Gastroesophageal sphincter (tissue), 4 donors: Measurements from ENCODE around the gene SIX5. TPM values are rescaled to one million over a fixed set of nuclear protein-coding genes. Genes with fewer than 3 reads are reported as not detected.

Experiments used
- ATAC-seq: fragments of 150-250 bp; one replicate; pipeline ENCODE4 v1.9.1; 2016; ENCODE audit warnings: mild to moderate bottlenecking, moderate library complexity
- H3K27ac ChIP-seq, 4 donors: fragments of 200-600 bp; sonication (generic) in 3 of 4; 1 replicate in 3 of 4; 2 replicates in 1 of 4; pipeline ENCODE4 v1.5.1; 2016 to 2019
- H3K27me3 ChIP-seq: fragments of 200-600 bp; sonication (generic); one replicate; pipeline ENCODE4 v1.5.1; 2019
- H3K36me3 ChIP-seq, 2 donors: fragments of 200-600 bp; sonication (generic); one replicate each; pipeline ENCODE4 v1.5.1; 2019; ENCODE audit warnings: control low read depth in 1 of 2
- H3K4me1 ChIP-seq, 3 donors: fragments of 200-600 bp; sonication (generic); 1 replicate in 2 of 3; 2 replicates in 1 of 3; pipeline ENCODE4 v1.5.1; 2016 to 2019; ENCODE audit warnings: control low read depth in 2 of 3
- H3K4me3 ChIP-seq, 2 donors: fragments of 200-600 bp; sonication (generic); one replicate each; pipeline ENCODE4 v1.5.1; 2019; ENCODE audit warnings: mild to moderate bottlenecking in 1 of 2, moderate library complexity in 1 of 2
- H3K9me3 ChIP-seq, 3 donors: fragments of 200-600 bp; sonication (generic); one replicate each; pipeline ENCODE4 v1.5.1; 2017 to 2019; ENCODE audit warnings: control low read depth in 2 of 3
- CTCF ChIP-seq, 4 experiments: fragments of 200-600 bp in 2 of 4; fragments of 450-650 bp in 2 of 4; sonication (generic) in 1 of 4; IDR thresholded peaks; one replicate each; pipeline ENCODE4 v1.5.1; 2017 to 2019; ENCODE audit warnings: antibody characterized with exemption in 4 of 4, mild to moderate bottlenecking in 2 of 4, moderate library complexity in 2 of 4
- EP300 ChIP-seq: sonication (generic); formaldehyde crosslinking; IDR thresholded peaks from one replicate; pipeline ENCODE4 v1.6.1; 2017; ENCODE audit warnings: antibody characterized with exemption, mild to moderate bottlenecking
- POLR2A ChIP-seq, 2 donors: fragments of 450-650 bp; IDR thresholded peaks; one replicate each; pipeline ENCODE4 v1.6.1; 2017; ENCODE audit warnings: antibody characterized with exemption in 2 of 2, mild to moderate bottlenecking in 2 of 2, moderate library complexity in 1 of 2
- POLR2AphosphoS5 ChIP-seq: sonication (generic); formaldehyde crosslinking; IDR thresholded peaks from one replicate; pipeline ENCODE4 v1.6.1; 2017; ENCODE audit warnings: antibody characterized with exemption
- WGBS, 2 donors: methylation state at CpG; one replicate each; pipeline ENCODE4 v1.1.5; 2018; ENCODE audit warnings: low coverage in 1 of 2; 5-methylcytosine and 5-hydroxymethylcytosine counted together
- total RNA-seq, 4 donors: library from RNA; depleted of rRNA; stranded (reverse); fragments of >200 nt; gene quantifications; one replicate each; pipeline ENCODE4 v1.1.0, GENCODE V29; 2016

Gene SIX5
- total RNA-seq, 4 donors from 2014 or later: 13.2 to 33.1 (median 23.7) TPM

GRCh38 chr19:45780448-45781213 lies 11.6 kb upstream of the SIX5 start:
- peak overlapping the region; percentile 75 to 97 (median 92) for H3K27ac ChIP-seq
- TF ChIP-seq POLR2AphosphoS5 (no peak), EP300 (no peak), POLR2A (IDR thresholded peaks at IDR 0.05) (no peak), CTCF (IDR thresholded peaks at IDR 0.05) (no peak)

GRCh38 chr19:45780146-45780447 lies 11.0 kb upstream of the SIX5 start:
- WGBS, 2 donors: 34% methylated on average over 4 of the region's 4 CpGs; no CpG with 5 or more reads in 1 of the 2 donors
- H3K4me3 ChIP-seq: peak overlapping the region; percentile 66 to 90

More at GRCh38 chr19:45780448-45781213, 11.6 kb upstream of the SIX5 start:
- H3K27me3 ChIP-seq: no peaks in the 10 kb centered on the region
- H3K4me1 ChIP-seq: peaks cover 8 to 87% (median 28%) of the 10 kb centered on the region in 3 donors
- 12% methylated on average over 10 of the region's 13 CpGs; no CpG with 5 or more reads in 1 of the 2 donors for WGBS, 2 donors
- H3K9me3 ChIP-seq: no peaks in the 10 kb centered on the region
- H3K36me3 ChIP-seq: peaks cover 0 to 35% of the 10 kb centered on the region in 2 donors
- H3K4me3 ChIP-seq: peak overlapping the region; percentile 66 to 90
- no peak for ATAC-seq

DNA sequence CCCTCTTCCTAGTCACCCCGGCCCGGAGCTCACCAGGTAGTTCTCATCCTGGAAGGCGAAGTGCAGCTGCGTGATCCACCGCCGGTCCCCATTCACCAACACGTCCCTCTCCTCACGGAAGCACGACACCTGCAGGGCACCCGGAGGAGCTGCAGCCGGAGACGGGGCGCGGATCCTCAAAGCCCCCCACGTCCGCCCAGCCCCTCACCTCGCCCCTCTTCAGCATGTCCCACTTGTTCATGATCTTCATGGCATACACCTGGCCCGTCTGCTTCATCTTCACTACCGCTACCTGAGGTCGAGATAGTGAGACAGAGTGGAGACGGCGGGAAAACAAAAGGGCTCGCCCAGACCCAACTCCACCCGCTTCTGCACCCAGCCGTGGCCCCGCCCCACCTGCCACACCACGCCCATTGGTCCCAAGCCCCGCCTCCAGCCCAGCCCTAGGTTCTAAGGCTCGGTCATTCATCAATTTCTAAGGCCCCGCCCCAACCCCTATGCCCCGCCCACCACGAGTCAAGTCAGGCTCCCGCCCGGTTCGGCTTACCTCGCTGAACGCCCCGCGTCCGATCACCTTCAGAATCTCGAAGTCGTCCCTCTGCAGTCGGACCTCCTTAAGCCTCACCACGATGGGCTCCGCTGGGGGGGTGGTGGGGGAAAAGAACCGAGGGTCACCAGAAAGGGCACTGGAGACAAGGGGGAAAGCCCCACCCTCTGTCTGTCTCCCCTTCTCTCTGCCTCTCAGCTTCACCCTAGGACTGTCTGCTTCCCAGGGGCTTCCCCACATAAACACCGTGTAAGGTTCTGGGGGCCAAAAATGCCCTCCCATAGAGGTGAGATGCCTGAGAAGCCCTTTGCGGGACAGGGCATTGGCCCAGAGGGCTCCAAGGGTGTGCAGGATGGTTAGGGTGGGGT lies 10.4 kb upstream of the SIX5 start:
- no peaks in the 10 kb centered on the region for H3K9me3 ChIP-seq
- H3K36me3 ChIP-seq: peaks cover 0 to 37% of the 10 kb centered on the region in 2 donors
- peaks cover 8 to 76% (median 18%) of the 10 kb centered on the region in 3 donors for H3K4me1 ChIP-seq
- TF ChIP-seq POLR2AphosphoS5: peak; percentile 31
- no peak for TF ChIP-seq POLR2A (IDR thresholded peaks at IDR 0.05)
- TF ChIP-seq CTCF (IDR thresholded peaks at IDR 0.05): peak in 3 of 4 experiments; percentile 81 to 87 (median 84)
- peak; percentile 86 for ATAC-seq
- H3K27ac ChIP-seq: peak overlapping the region; percentile 75 to 97 (median 92)
- H3K4me3 ChIP-seq: peak overlapping the region; percentile 66 to 90
- no peaks in the 10 kb centered on the region for H3K27me3 ChIP-seq
- WGBS, 2 donors: 22% methylated on average over 7 of the region's 48 CpGs; no CpG with 5 or more reads in 1 of the 2 donors

More at GRCh38 chr19:45780146-45780447, 11.0 kb upstream of the SIX5 start:
- Histone ChIP-seq H3K27ac (peak overlapping the region; percentile 75 to 97 (median 92)), H3K27me3 (no peaks in the 10 kb centered on the region), H3K4me1 (peaks cover 8 to 82% (median 23%) of the 10 kb centered on the region in 3 donors), H3K36me3 (peaks cover 0 to 32% of the 10 kb centered on the region in 2 donors), H3K9me3 (no peaks in the 10 kb centered on the region)
- ATAC-seq: no peak
- TF ChIP-seq POLR2A (IDR thresholded peaks at IDR 0.05) (no peak), CTCF (IDR thresholded peaks at IDR 0.05) (no peak), POLR2AphosphoS5 (no peak), EP300 (no peak)

DNA sequence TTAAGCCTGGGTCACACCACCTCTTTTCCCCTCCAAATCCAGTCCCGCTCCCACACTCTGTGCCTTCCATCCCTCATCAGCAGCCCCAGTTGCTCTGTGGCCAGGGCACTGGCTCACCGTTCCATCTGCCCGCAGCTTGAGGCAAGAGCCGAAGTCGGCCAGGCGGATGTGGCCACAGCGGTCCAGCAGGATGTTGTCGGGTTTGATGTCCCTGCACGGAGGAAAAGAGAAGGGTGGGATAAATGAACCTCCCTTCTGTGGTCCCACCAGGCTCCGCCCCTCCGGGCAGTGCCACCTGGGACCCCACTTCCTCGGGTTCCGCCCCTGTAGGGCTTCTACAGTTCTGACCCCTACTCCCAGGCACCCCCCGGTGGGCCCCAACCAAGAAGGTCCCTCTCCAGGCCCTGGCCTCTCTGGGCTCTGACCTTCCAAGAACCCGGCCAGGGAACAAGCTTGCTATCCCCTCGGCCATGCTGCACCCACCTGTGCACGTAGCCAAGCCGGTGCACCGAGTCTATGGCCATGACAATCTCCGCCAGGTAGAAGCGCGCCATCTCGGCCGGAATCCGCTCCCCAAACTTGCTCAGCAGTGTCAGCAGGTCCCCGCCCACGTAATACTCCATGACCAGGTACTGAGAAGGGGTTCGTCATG lies 9.1 kb upstream of the SIX5 start:
- Histone ChIP-seq H3K4me3 (no peak overlapping the region), H3K27me3 (no peaks in the 10 kb centered on the region), H3K36me3 (peaks cover 0 to 48% of the 10 kb centered on the region in 2 donors), H3K9me3 (no peaks in the 10 kb centered on the region), H3K4me1 (peaks cover 0 to 67% (median 5%) of the 10 kb centered on the region in 3 donors), H3K27ac (peak overlapping the region in 3 of 4 donors; percentile 88 to 97 (median 96))
- no peak for ATAC-seq
- WGBS, 2 donors: 78 to 100% methylated on average over 1 to 8 of the region's 28 CpGs
- no peak for TF ChIP-seq CTCF (IDR thresholded peaks at IDR 0.05)
- no peak for TF ChIP-seq POLR2A (IDR thresholded peaks at IDR 0.05)
- TF ChIP-seq POLR2AphosphoS5: no peak
